GM18511 (cell line): ENCODE results near the gene RAB22A.

Source experiments
- ATAC-seq: cut with Tn5 transposase; IDR thresholded peaks from one replicate; pipeline ENCODE4 v1.9.1; 2021; ENCODE audit warnings: mild to moderate bottlenecking, moderate library complexity; ENCODE audit not compliant: unreplicated experiment

Gene RAB22A

DNA sequence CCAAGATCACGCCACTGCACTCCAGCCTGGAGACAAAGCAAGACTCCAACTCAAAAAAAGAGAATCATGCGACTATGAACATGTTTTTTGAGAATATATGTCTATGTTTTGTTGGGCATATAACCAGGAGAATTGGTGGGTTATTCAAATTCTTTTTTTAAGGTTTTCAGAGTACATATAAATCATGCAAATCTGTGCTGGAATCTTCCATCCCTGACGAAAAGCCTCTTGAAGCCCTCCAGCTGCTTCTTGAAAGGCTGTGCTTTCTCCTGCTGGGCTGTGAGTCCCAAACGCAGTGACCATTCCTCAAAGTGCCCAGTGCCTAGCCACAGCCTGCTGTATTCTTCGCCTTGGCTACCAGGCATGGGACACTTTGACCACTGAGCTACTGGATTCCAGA is 9.2 kb upstream of the RAB22A start:
- ATAC-seq: no peak

DNA sequence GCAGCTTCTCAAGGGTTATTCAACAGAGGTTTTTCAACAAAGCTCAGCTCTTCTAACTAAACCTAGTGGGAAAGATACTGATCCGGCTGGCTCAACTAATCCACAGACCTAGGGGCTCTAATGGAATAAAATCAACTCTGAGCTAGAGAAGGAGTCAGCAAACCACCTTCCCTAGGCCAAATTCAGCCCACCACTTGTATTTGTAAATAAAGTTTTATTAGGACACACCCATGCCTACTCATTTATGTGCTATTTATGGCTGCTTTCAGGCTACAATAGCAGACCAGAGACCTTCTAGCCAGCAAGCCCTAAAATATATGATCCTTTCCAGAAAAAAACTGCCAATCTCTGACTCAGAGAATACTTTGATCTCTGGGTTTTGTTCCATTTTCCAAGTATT is 6.0 kb upstream of the RAB22A start:
- ATAC-seq: no peak

DNA sequence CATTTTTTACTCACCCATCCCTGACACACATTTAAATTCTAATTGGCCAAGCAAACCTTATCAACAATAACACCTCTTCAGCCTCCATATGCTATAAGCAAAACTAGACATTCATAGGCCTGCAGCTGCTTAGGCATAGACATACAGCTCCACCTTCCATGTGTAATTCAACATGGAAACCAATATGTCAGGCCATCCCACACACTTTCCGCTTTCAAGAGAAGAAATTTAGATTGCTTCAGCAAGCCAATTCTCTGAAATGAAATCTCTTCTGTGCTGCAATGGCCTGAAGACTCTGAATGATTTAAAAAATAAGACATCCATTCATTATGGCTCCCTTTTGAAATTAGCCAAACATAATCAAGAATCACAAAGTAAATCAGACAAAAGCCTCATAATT is 4.5 kb upstream of the RAB22A start:
- ATAC-seq: no peak

DNA sequence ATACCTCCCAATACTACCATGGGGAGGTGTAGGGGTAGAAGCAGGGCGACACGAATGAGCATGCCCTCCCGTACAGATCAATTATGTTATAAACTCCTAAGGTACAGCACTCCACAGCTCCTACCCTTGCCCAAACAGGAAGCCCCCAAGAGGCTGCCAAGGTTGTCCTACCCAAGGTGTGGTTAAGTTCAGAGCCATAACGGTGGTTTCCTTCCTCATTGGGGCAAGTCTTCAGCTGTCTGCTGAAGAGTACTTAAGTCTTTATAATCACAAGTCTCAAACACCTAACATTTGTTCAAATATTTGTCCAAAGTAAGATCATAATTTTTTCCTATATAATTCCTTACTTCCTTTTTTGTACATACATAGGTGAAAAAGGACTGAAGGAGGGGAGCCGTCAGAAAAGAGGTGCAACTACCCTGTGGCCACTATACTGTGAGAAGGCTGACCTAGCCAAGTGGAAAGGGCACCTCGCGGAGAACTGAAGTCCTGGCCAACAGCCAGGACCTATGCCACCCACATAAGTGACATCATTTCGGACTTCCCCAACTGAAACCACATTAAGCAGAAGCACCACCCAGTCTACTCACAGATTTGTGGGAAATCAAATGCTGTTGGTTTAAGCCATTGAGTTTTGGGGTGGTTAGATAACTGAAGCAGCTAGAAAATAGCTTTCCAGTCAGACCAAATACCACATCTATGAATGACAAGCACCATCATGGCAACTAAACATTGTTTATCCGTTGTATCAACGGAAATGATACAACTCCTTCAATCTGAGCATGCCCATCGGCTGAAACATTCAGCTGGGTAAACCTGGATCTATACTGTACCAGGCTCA is 2.9 kb upstream of the RAB22A start:
- peak; percentile 54 for ATAC-seq

GRCh38 chr20:58307270-58307669 is 2.2 kb upstream of the RAB22A start:
- ATAC-seq: no peak

GRCh38 chr20:58308290-58308679 is 1.2 kb upstream of the RAB22A start:
- ATAC-seq: no peak

GRCh38 chr20:58308680-58309527 is 611 bp upstream of the RAB22A start:
- peak; percentile 48 for ATAC-seq

DNA sequence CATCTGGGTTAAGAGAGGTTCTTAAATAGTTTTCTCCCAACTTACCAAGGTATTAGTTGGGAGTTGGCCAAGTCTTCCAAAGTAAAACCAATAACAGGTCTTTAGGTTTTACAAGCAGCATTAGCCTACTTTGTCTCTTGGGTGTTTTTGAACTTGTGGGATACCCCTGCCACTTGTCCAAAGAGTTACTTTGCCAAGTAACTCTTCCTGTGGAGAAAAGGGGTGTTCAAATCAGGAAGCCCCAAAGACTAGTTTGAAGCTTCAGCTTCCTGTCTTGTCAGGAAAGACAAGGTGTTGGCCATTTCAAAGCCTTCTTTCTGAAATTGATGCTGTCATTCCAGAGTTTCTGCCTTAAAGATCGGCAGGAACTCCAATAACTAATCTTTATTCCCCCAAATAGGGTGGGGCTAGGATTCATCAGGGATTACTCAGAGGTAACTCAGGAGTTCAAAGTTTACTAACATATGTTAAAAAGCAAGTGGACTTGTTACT is 822 bp downstream of the RAB22A start:
- ATAC-seq: no peak

DNA sequence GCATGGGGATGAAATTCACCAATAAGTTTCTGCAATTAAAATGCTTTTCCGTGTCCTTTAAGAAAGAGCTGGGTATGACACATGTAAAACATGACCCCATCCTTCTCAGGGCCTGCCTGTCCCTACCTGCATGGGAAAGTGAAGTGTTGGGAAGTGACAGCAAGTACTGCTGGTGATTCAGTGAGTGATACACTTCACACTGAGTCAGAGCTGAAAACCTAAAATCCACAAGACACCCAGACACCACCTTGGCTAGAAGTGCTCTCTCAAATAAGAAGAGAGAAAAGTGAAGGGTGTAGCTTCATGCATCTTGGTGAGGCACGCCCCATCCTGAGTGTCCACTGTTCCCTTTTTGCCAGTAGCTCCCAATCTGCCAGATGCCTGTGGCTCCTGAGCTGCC is 3.3 kb downstream of the RAB22A start:
- no peak for ATAC-seq

- no peak for ATAC-seq
These were observed 3.9 kb downstream of the RAB22A start for GRCh38 chr20:58313396-58313795.

DNA sequence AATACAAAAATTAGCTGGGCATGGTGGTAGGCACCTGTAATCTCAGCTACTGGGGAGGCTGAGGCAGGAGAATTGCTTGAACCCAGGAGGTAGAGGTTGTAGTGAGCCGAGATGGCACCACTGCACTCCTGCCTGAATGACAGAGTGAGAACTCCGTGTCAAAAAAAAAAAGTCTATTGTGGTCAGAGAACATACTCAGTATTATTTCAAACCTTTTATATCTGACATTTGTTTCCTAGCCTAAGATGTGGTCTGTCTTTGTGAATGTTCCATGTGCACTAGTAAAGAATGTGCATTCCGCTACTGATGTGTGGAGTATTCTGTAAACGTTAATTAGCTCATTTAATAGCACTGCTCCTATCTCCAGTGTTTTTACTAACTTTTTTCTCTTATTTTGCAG is 11.7 kb downstream of the RAB22A start:
- no peak for ATAC-seq

- no peak for ATAC-seq
These were observed 12.6 kb downstream of the RAB22A start for GRCh38 chr20:58322083-58322482.

DNA sequence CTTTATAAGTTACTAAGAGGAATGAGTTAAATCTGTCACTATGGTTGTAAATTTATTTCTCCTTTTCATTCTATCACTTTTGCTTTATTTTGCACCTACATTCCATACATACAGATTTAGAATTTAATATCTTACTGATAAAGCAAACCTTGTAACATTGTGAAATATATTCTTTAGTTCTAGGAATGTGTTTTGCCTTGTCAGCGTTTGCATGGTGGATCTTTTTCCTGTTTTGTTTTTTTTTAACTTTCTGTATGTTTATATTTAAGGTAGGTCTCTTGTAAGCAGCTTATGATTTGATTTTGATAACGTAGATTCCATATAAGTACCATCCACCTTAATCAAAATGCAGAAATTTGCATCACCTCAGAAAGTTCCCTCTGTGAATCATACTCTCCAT is 16.4 kb downstream of the RAB22A start:
- no peak for ATAC-seq

DNA sequence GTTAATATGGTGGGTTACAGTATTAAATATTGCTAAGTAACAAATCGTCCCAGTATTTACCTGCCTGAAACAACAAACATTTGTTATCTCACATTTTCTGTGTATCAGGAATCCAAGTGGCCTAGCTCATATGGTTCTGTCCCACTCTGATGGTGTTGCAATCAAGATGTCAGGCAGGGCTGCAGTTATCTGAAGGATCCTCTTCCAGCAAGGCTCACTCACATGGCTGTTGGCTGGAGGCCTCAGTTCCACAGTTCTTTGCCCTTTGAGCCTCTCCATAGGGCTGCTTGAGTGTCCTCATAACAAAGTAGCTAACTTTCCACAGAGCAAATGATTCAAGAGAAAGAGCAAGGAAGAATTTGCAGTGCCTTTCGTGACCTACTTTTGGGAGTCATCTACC is 17.7 kb downstream of the RAB22A start:
- no peak for ATAC-seq

- ATAC-seq: no peak
These were observed 19.3 kb downstream of the RAB22A start for GRCh38 chr20:58328836-58329235.

GRCh38 chr20:58329711-58330110 is 20.2 kb downstream of the RAB22A start:
- no peak for ATAC-seq

DNA sequence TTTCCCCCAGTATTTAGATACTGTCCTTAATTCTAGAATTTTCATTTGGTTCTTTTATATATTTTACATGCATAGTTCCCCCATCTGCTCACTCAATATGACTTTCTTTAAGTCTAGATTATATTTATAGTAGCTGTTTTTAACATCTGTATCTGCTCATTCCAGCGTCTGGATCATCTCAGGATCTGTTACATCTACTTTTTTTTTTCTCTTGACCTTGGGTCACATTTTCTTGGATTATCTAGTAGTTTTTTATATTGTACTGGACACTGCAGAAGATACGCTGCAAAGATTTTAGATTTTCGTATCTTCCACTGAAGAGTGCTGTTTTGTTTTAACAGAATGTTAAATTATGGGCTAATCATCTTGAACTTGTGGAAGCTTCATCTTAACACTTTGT is 20.7 kb downstream of the RAB22A start:
- ATAC-seq: no peak

GRCh38 chr20:58330687-58331086 is 21.2 kb downstream of the RAB22A start:
- ATAC-seq: no peak

DNA sequence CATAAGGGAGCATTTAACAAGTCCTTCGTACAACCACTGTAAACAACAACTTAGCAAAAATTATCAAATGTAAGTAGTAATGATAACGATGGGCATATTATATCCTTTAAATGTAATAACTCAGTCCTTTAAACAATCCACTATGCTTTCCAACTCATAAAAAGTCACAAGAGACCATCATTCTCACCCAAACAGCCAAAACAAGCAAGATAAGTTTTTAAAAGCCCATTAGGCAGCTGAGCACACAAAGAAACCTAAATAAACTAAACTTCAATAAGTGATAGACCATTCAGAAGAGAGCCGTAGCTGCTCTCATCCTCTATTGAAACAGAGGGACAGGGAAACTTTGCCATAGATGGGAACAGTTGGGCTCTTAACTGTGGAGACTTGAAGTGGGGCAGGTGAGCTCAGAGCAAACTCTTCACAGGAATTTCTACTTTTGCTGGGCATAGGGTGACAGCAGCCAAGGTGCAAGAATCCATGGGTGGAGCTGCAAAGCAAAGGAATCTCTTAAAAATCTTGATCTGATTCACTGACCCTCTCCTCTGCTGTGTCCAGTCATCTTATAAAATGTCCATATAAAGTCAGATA is 22.5 kb downstream of the RAB22A start:
- no peak for ATAC-seq

GRCh38 chr20:58339741-58340140 is 30.2 kb downstream of the RAB22A start:
- no peak for ATAC-seq

DNA sequence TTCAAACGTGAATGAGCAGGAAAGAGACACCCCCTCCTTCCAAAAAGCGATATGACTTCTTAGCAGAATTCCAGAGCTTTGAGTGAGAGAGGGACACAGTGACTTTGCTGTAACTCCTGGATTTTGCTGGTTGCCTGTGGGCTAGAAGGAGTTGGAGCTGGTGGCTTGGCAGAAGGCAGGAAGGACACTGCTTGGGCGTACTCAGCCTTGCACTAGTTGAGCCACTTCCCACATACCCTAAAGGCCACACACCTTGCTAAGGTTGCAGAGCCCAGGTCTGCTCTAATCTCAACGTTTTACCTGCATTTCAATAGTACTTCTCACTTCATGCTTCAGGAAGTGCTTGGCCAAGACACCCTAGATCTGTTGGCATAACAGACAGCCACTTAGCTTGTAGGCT is 30.6 kb downstream of the RAB22A start:
- ATAC-seq: no peak

GRCh38 chr20:58340853-58341252 is 31.3 kb downstream of the RAB22A start:
- ATAC-seq: no peak
